Loucy (cell line): Measurements from ENCODE around the gene MDFI.

Experiments
- EZH2phosphoT487 ChIP-seq: fragments of 200-600 bp; IDR thresholded peaks from 2 replicates; pipeline ENCODE4 v1.6.1; 2018; ENCODE audit warnings: antibody characterized with exemption, mild to moderate bottlenecking, moderate library complexity, borderline replicate concordance
- TF ChIP-seq, protein P1 (sequence below): fragments of 200-600 bp; sonication (generic); conservative IDR thresholded peaks from 2 replicates; pipeline ENCODE4 v1.5.1; 2014; ENCODE audit warnings: mild to moderate bottlenecking, antibody characterized with exemption, low read length

DNA sequence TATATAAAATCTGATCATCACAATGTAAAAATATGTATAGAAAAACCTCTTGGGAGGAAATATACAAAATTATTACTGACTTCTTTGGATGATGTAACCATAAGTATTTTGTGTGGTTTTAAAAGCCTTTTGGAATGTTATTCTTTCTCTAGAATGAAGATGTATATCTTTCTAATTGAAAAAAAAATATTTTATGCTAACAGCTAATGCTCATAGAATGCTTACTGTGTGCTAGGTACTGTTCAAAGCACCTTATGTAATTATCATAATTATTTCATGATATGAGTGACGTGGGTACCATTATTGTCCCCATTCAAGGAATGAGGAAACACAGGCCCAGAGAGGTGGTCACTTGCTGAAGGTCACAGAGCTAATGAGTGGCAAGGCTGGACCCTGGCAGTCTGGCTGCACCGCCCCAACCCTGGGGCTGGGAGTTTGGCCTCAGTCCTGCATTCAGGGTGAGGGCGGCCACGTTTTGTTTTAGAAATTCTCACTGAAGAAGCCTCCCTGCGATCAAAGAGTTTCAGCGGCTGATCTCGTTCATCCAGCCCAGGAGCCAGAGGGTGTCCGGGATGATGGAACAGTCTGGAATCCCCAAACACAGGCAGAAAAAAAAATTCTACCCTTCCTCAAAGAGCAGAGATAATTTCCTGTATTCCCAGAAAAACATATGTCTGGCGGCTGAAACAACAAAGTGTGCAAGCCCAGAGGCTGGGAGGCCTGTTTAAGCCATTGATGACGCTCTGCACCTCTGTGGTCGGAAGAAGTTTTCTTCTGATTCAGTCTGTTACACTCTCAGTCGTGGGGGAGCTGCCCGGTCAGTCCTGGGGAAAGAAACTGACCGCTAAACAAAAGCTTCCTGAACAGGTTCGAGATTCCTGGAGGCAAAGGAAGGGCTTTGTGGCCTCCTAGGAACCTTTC is 59.9 kb downstream of the MDFI start:
- TF ChIP-seq, protein P1, sequence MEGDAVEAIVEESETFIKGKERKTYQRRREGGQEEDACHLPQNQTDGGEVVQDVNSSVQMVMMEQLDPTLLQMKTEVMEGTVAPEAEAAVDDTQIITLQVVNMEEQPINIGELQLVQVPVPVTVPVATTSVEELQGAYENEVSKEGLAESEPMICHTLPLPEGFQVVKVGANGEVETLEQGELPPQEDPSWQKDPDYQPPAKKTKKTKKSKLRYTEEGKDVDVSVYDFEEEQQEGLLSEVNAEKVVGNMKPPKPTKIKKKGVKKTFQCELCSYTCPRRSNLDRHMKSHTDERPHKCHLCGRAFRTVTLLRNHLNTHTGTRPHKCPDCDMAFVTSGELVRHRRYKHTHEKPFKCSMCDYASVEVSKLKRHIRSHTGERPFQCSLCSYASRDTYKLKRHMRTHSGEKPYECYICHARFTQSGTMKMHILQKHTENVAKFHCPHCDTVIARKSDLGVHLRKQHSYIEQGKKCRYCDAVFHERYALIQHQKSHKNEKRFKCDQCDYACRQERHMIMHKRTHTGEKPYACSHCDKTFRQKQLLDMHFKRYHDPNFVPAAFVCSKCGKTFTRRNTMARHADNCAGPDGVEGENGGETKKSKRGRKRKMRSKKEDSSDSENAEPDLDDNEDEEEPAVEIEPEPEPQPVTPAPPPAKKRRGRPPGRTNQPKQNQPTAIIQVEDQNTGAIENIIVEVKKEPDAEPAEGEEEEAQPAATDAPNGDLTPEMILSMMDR: no peak
- no peak for TF ChIP-seq EZH2phosphoT487
